HUES48 (cell line): ENCODE data around the gene UBE2D4.
"Not testable (repeated sequence)": the region's sequence is repeated elsewhere in the genome, so short reads cannot be mapped to it uniquely, and the experiment has no call there.

ENCODE experiments used
- H3K27ac ChIP-seq: one replicate; pipeline ENCODE4 v1.7.0; 2013; ENCODE audit warnings: low read depth, low read length, inconsistent platforms
- H3K27me3 ChIP-seq: 2 replicates; pipeline ENCODE4 v1.6.1; 2013; ENCODE audit warnings: mild to moderate bottlenecking, low read length; ENCODE audit not compliant: control insufficient read depth, insufficient read depth
- H3K36me3 ChIP-seq: 2 replicates; pipeline ENCODE4 v1.6.1; 2013; ENCODE audit warnings: low read length; ENCODE audit not compliant: control insufficient read depth, insufficient read depth
- H3K4me1 ChIP-seq: 2 replicates; pipeline ENCODE4 v1.6.1; 2013; ENCODE audit warnings: mild to moderate bottlenecking, low read length; ENCODE audit not compliant: control insufficient read depth, insufficient read depth
- H3K4me3 ChIP-seq: 2 replicates; pipeline ENCODE4 v1.5.1; 2013; ENCODE audit warnings: mild to moderate bottlenecking, low read depth, low read length
- H3K9ac ChIP-seq: 2 replicates; pipeline ENCODE4 v1.6.1; 2013; ENCODE audit warnings: mild to moderate bottlenecking, low read depth, low read length, moderate library complexity
- H3K9me3 ChIP-seq: 2 replicates; pipeline ENCODE4 v1.6.1; 2013; ENCODE audit warnings: low read length; ENCODE audit not compliant: control insufficient read depth, insufficient read depth

UBE2D4 gene

DNA sequence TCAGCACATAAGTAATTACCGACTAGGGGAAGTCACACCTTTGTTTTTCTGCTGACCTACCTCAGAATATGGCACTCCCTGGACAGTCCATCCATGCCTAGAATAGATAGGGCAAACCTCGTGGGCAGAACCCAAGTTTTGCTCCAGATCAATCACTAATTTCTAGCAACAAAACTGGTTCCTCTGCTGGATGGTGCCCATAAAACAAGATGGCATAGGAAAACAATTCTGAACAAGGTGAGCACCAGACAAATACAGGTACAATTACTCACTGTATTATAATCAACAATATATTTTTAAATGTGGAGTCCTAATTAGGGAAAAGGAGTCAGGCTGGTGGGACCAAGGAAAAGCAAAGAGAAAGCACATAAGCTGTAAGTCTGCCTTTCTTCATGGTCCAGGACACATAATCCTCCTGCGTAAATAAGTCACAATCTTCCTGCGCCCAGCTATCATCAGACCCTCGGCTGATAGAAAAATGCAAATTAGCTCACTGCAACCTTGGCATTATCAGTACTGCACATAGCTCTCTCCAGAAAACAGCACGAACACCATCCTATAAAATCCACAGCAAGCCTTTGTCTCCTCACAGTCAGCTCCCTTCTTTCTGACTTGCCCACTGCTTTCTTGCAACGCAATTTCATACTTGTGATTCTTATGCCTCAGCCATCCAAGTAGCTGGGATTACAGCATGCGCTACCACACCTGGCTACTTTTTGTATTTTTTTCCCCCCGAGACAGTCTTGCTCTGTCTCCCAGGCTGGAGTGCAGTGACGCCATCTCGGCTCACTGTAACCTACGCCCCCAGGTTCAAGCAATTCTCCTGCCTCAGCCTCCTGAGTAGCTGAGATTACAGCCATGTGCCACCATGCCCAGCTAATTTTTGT lies 34.9 kb upstream of the UBE2D4 start:
- H3K9ac ChIP-seq: no peak overlapping the region
- H3K4me1 ChIP-seq: no peaks in the 10 kb centered on the region
- H3K27ac ChIP-seq: no peak overlapping the region
- no peaks in the 10 kb centered on the region for H3K27me3 ChIP-seq
- no peaks in the 10 kb centered on the region for H3K9me3 ChIP-seq
- no peak overlapping the region for H3K4me3 ChIP-seq
- H3K36me3 ChIP-seq: no peaks in the 10 kb centered on the region

DNA sequence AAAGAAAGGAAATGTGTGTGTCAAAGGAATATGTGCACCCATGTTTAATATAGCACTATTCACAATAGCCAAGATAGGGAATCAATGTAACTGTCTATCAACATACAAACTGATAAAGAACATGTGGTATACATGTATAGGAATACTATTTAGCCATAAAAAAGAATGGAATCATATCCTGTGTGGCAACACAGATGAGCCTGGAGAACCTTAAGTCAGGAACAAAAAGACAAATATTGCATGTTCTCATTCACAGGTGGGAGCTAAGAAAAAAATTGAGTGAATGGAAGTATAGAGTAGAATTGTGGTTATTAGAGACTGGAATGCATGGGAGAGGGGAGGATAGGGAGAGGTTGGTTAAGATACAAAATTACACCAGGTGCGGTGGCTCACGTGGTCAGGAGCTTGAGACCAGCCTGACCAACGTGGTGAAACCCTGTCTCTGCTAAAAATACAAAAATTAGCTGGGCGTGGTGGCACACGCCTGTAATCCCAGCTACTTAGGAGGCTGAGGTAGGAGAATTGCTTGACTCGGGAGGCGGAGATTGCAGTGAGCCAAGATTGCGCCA lies 30.3 kb upstream of the UBE2D4 start:
- H3K9ac ChIP-seq: no peak overlapping the region
- H3K36me3 ChIP-seq: no peaks in the 10 kb centered on the region
- H3K9me3 ChIP-seq: no peaks in the 10 kb centered on the region
- H3K27me3 ChIP-seq: no peaks in the 10 kb centered on the region
- H3K27ac ChIP-seq: no peak overlapping the region
- H3K4me3 ChIP-seq: no peak overlapping the region
- no peaks in the 10 kb centered on the region for H3K4me1 ChIP-seq

DNA sequence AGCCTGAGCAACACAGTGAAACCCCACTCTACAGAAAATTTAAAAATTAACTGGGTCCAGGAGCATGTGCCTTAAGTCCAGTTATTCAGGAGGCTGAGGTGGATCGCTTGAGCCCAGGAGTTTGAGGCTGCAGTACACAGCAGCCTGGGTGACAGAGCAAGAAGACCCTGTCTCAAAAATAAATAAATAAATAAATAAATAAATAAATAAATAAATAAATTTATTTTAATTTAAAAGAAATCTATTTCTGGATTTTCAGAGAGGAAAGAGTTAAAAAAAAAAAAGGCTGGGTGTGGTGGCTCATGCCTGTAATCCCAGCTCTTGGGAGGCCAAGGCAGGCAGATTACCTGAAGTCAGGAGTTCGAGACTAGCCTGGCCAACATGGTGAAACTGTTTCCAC lies 27.7 kb upstream of the UBE2D4 start:
- H3K36me3 ChIP-seq, H3K9ac ChIP-seq, H3K27ac ChIP-seq, H3K27me3 ChIP-seq, H3K9me3 ChIP-seq, H3K4me3 ChIP-seq, H3K4me1 ChIP-seq: not testable (repeated sequence)

DNA sequence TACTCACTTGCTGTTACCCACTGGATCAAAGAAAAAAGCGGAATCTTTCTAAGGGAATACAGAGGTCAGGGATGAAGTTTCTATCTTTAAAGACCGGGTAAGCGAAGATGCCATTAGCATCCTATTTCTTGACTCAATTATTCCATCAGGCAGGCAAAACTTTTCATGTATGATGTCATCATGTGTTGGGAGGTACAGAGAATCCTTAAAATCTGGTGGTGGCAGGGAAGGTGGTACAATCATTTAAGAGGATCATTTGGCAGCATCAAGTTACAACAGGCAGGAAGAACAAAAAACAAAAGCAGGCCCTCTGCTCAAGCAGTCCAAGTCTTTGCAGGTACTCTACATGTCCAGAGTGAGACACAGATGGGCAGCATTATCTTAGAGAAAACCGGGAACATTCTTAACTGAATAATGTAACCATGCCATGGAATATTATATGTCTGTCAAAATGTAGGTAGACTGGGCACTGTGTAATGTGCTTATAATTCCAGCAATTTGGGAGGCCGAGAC lies 23.6 kb upstream of the UBE2D4 start:
- H3K9ac ChIP-seq: no peak overlapping the region
- H3K9me3 ChIP-seq: no peaks in the 10 kb centered on the region
- no peak overlapping the region for H3K4me3 ChIP-seq
- peaks cover 20% of the 10 kb centered on the region for H3K4me1 ChIP-seq
- no peak overlapping the region for H3K27ac ChIP-seq
- no peaks in the 10 kb centered on the region for H3K36me3 ChIP-seq
- no peaks in the 10 kb centered on the region for H3K27me3 ChIP-seq

DNA sequence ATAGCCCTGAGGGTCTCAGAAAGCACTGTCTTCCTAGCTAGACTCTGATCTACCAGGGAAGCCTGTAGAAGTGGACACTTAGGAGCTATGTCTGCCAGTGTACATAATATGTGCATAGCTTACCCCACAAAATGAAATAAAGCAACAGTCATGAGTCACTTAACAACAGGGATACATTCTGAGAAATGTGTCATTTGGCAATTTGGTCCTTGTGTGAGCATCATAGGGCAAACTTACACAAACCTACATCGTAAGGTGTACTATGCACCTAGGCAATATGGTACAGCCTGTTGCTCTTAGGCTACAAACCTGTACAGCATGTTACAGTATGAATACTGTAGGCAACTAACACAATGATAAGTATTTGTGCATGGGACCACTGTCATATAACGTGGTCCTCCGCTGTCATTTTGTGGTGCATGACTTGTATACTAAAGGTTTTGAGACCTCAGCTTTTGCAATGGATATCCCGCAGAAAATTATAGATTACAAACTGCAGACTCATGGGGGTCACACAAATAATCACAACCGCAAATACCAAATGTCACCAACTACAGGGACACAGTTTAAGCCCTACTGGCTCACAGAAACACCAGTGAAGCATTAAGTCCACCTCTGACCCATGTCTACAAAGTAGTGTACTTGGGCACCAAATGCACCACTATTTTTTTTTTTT lies 21.6 kb upstream of the UBE2D4 start:
- H3K9me3 ChIP-seq: no peaks in the 10 kb centered on the region
- no peaks in the 10 kb centered on the region for H3K36me3 ChIP-seq
- H3K9ac ChIP-seq: no peak overlapping the region
- no peak overlapping the region for H3K4me3 ChIP-seq
- peaks cover 20% of the 10 kb centered on the region for H3K4me1 ChIP-seq
- H3K27ac ChIP-seq: no peak overlapping the region
- no peaks in the 10 kb centered on the region for H3K27me3 ChIP-seq

DNA sequence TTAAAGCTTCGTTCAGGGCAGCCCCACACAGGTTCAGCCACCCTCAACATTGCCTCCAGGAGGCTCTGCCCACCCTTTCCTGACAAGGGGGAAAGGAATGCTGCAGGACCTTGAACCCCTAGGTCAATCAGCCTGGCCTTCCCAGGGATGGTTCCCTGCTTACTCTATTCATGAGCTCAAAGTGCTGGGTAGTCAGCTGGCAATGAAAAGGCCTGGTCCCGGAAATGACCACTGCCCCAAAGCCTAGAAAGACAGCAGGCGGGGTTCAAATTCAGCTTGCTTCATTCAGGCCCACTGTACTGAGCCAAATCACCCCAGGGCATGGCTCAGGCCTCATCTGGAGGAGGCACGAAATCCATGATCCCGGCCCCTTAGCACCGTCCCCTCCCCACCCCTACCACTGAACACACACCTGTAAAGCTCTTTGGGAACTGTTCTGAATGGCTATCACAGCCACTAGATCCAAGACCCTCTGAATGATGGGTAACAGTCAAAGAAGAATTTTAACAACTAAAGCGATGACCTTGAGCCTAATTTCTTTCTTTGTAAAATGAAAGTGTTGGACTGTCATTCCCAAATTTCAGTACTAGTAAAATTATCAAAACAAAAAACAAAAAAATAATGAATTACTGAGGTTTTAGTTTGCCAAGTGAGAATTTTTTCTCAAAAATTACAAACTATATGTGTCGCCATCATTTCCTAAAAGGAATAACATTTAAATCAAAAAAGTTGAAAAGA lies 20.9 kb upstream of the UBE2D4 start:
- peak overlapping the region; percentile 78 for H3K4me3 ChIP-seq
- H3K27ac ChIP-seq: peak overlapping the region; percentile 16
- H3K9me3 ChIP-seq: no peaks in the 10 kb centered on the region
- peaks cover 20% of the 10 kb centered on the region for H3K4me1 ChIP-seq
- H3K9ac ChIP-seq: no peak overlapping the region
- H3K27me3 ChIP-seq: no peaks in the 10 kb centered on the region
- H3K36me3 ChIP-seq: no peaks in the 10 kb centered on the region

DNA sequence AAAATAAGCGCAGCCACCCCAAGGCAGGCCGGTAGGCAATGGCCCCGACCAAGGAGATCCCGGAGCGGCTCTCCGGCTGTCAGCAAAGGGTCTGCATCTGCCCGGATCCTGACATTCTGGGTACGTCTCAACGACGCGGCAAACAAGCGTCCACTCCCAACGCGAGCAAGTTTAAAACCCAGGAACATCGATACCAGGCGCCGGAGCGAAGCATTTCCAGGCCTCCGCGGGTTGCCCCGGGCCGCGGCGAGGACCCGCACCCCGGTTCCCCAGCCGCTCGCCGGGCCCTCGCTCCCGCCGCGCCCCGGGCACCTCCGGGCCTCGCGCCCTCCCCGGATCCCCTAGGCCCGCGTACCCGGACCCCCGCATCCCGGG lies 20.3 kb upstream of the UBE2D4 start:
- Histone ChIP-seq H3K27me3 (no peaks in the 10 kb centered on the region), H3K36me3 (no peaks in the 10 kb centered on the region), H3K9ac (no peak overlapping the region), H3K4me3 (peak overlapping the region; percentile 78), H3K9me3 (no peaks in the 10 kb centered on the region), H3K27ac (peak overlapping the region; percentile 16), H3K4me1 (peaks cover 20% of the 10 kb centered on the region)

DNA sequence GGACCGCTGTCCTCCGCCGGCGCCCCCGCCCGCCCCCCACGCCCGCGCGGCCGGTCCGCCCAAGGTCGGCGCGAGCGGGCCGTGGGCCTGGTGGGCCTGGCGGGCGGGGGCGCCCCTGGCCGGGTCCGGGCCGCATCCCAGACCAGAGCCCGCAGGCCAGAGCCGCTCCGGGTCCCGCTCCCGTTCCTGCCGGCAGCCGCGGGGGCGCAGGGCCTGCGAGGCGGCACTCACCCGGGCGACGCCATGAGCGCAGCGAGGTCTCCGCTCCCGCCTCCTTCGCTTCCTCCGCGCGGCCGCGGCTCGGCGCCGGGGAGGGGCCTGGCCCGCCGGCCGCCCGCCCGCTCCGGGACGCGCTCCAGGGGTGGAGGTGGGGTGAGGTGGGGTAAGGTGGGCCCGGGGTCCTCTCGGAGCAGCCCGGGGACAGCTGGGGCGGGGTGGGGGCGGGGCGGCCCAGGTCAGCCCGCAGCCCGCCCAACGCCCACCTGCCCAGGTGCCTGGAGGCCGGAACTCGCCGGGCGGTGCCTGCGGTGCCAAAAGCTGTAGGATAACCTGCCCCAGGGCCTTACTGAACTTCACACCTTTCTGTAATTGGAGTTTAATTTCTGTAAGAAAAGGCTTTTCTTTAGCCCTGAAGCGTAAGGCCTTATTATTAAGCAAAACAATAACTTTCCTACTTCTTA lies 19.8 kb upstream of the UBE2D4 start, which contains the start of gene URGCP:
URGCP (minus strand) TSS at position 266 of the 680 bp plus-strand sequence; CDS start at position 245, 21 bp downstream.
- H3K9ac ChIP-seq: peak within 1 kb of the TSS; percentile 65
- no peaks in the 10 kb centered on the region for H3K36me3 ChIP-seq
- peak within 1 kb of the TSS; percentile 17 for H3K27ac ChIP-seq
- no peaks in the 10 kb centered on the region for H3K9me3 ChIP-seq
- H3K4me3 ChIP-seq: peak within 1 kb of the TSS; percentile 78
- no peaks in the 10 kb centered on the region for H3K27me3 ChIP-seq
- peaks cover 20% of the 10 kb centered on the region for H3K4me1 ChIP-seq

DNA sequence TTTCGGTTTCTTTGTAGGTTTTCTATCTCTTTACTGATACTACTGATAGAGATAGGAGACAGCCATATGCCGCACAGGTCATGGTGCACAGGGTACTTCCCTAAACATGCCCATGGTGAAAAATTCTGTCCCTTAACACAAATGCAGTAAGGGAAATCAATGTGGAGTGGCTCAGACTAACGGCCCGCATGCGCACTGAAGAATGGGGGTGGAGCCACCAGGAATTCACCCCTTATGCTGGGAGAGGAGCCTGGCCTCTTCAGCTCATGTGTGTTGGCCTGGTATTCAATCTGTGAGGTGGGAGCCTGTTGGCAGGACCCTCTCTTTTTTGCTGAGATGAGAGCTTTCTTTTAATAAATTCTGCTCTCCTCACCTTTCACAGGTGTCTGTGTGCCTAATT lies 11.4 kb upstream of the UBE2D4 start:
- H3K36me3 ChIP-seq: no peaks in the 10 kb centered on the region
- H3K27ac ChIP-seq: no peak overlapping the region

DNA sequence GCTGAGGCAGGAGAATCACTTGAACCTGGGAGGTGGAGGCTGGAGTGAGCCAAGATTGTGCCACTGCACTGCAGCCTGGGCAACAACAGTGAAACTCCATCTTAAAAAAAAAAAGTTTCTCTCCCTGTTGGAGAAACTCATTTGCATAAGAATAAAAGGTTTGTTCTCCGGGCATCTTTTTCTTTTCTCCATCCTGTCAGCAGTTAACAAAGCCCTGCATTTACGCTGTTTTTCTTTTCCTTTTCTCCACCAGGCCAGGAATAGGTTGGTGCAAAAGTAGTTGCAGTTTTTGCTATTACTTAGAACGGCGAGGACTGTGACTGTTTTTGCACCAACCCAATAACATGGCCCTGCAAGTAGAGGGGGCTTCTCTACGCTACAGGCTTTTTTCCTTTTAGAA lies 10.3 kb upstream of the UBE2D4 start:
- no peak overlapping the region for H3K9ac ChIP-seq

More for the DNA sequence above, 11.4 kb upstream of the UBE2D4 start:
- Histone ChIP-seq H3K27me3 (no peaks in the 10 kb centered on the region), H3K4me1 (peaks cover 5% of the 10 kb centered on the region; the same call in 1 of the 2 replicates), H3K9me3 (no peaks in the 10 kb centered on the region), H3K9ac (no peak overlapping the region), H3K4me3 (no peak overlapping the region)

More for the DNA sequence above, 10.3 kb upstream of the UBE2D4 start:
- Histone ChIP-seq H3K27me3 (no peaks in the 10 kb centered on the region), H3K4me1 (peaks cover 5% of the 10 kb centered on the region; the same call in 1 of the 2 replicates), H3K36me3 (no peaks in the 10 kb centered on the region), H3K4me3 (no peak overlapping the region), H3K27ac (peak overlapping the region; percentile 66), H3K9me3 (no peaks in the 10 kb centered on the region)
